ENCODE measurements around the gene ELFN1.

The ELFN1 gene

GRCh38 chr7:1725766-1726630 is 55.9 kb downstream of the ELFN1 start:
- Histone ChIP-seq H3K4me1 (ENCODE audit: control insufficient read depth, insufficient read depth, low read length) (peaks cover 3% of the 10 kb centered on the region), H3K9me3 (ENCODE audit: control insufficient read depth, low read length) (no peaks in the 10 kb centered on the region), H3K4me3 (ENCODE audit: insufficient read depth, low read depth, low read length) (no peak overlapping the region), H3K27me3 (ENCODE audit: control insufficient read depth, insufficient read depth, low read length, poor library complexity, severe bottlenecking) (no peaks in the 10 kb centered on the region), H3K36me3 (ENCODE audit: control insufficient read depth, insufficient read depth, low read length) (no peaks in the 10 kb centered on the region), H3K27ac (ENCODE audit: insufficient read depth, low read depth, low read length, poor library complexity, severe bottlenecking) (no peak overlapping the region)
- WGBS, 2 experiments = 91% methylated on average over 25 of the region's 25 CpGs

GRCh38 chr7:1727079-1727478 is 57.0 kb downstream of the ELFN1 start:
- Histone ChIP-seq H3K27me3 (ENCODE audit: control insufficient read depth, insufficient read depth, low read length, poor library complexity, severe bottlenecking) (no peaks in the 10 kb centered on the region), H3K9me3 (ENCODE audit: control insufficient read depth, low read length) (no peaks in the 10 kb centered on the region), H3K4me3 (ENCODE audit: insufficient read depth, low read depth, low read length) (no peak overlapping the region), H3K27ac (ENCODE audit: insufficient read depth, low read depth, low read length, poor library complexity, severe bottlenecking) (no peak overlapping the region), H3K36me3 (ENCODE audit: control insufficient read depth, insufficient read depth, low read length) (no peaks in the 10 kb centered on the region), H3K4me1 (ENCODE audit: control insufficient read depth, insufficient read depth, low read length) (peaks cover 3% of the 10 kb centered on the region)
- 82 to 95% methylated on average over 1 to 2 of the region's 2 CpGs for WGBS, 2 experiments

- Histone ChIP-seq H3K4me1 (ENCODE audit: control insufficient read depth, insufficient read depth, low read length) (peaks cover 3% of the 10 kb centered on the region), H3K27ac (ENCODE audit: insufficient read depth, low read depth, low read length, poor library complexity, severe bottlenecking) (no peak overlapping the region), H3K9me3 (ENCODE audit: control insufficient read depth, low read length) (no peaks in the 10 kb centered on the region), H3K36me3 (ENCODE audit: control insufficient read depth, insufficient read depth, low read length) (no peaks in the 10 kb centered on the region), H3K4me3 (ENCODE audit: insufficient read depth, low read depth, low read length) (no peak overlapping the region), H3K27me3 (ENCODE audit: control insufficient read depth, insufficient read depth, low read length, poor library complexity, severe bottlenecking) (no peaks in the 10 kb centered on the region)
- WGBS, 2 experiments = 86% methylated on average over 15 of the region's 15 CpGs
Observed at GRCh38 chr7:1727812-1728570, 57.9 kb downstream of the ELFN1 start.

- no peaks in the 10 kb centered on the region for H3K36me3 ChIP-seq (ENCODE audit: control insufficient read depth, insufficient read depth, low read length)
- no peaks in the 10 kb centered on the region for H3K27me3 ChIP-seq (ENCODE audit: control insufficient read depth, insufficient read depth, low read length, poor library complexity, severe bottlenecking)
- no peak overlapping the region for H3K27ac ChIP-seq (ENCODE audit: insufficient read depth, low read depth, low read length, poor library complexity, severe bottlenecking)
- 93 to 95% methylated on average over 8 of the region's 8 CpGs for WGBS, 2 experiments
- no peak overlapping the region for H3K4me3 ChIP-seq (ENCODE audit: insufficient read depth, low read depth, low read length)
- H3K9me3 ChIP-seq (ENCODE audit: control insufficient read depth, low read length) = no peaks in the 10 kb centered on the region
- peaks cover 3% of the 10 kb centered on the region for H3K4me1 ChIP-seq (ENCODE audit: control insufficient read depth, insufficient read depth, low read length)
Observed at GRCh38 chr7:1729183-1729582, 59.1 kb downstream of the ELFN1 start.

- no peaks in the 10 kb centered on the region for H3K27me3 ChIP-seq (ENCODE audit: control insufficient read depth, insufficient read depth, low read length, poor library complexity, severe bottlenecking)
- WGBS, 2 experiments = 92 to 94% methylated on average over 16 of the region's 16 CpGs
- no peak overlapping the region for H3K4me3 ChIP-seq (ENCODE audit: insufficient read depth, low read depth, low read length)
- no peaks in the 10 kb centered on the region for H3K36me3 ChIP-seq (ENCODE audit: control insufficient read depth, insufficient read depth, low read length)
- no peak overlapping the region for H3K27ac ChIP-seq (ENCODE audit: insufficient read depth, low read depth, low read length, poor library complexity, severe bottlenecking)
- no peaks in the 10 kb centered on the region for H3K9me3 ChIP-seq (ENCODE audit: control insufficient read depth, low read length)
- H3K4me1 ChIP-seq (ENCODE audit: control insufficient read depth, insufficient read depth, low read length) = peaks cover 1% of the 10 kb centered on the region
Observed at GRCh38 chr7:1729773-1730172, 59.7 kb downstream of the ELFN1 start.

- 92 to 95% methylated on average over 7 of the region's 7 CpGs for WGBS, 2 experiments
- H3K27ac ChIP-seq (ENCODE audit: insufficient read depth, low read depth, low read length, poor library complexity, severe bottlenecking) = no peak overlapping the region
- H3K36me3 ChIP-seq (ENCODE audit: control insufficient read depth, insufficient read depth, low read length) = no peaks in the 10 kb centered on the region
- no peaks in the 10 kb centered on the region for H3K27me3 ChIP-seq (ENCODE audit: control insufficient read depth, insufficient read depth, low read length, poor library complexity, severe bottlenecking)
- H3K4me3 ChIP-seq (ENCODE audit: insufficient read depth, low read depth, low read length) = no peak overlapping the region
- no peaks in the 10 kb centered on the region for H3K4me1 ChIP-seq (ENCODE audit: control insufficient read depth, insufficient read depth, low read length)
- H3K9me3 ChIP-seq (ENCODE audit: control insufficient read depth, low read length) = no peaks in the 10 kb centered on the region
Observed at GRCh38 chr7:1732072-1732471, 62.0 kb downstream of the ELFN1 start.

GRCh38 chr7:1732645-1733044 is 62.6 kb downstream of the ELFN1 start:
- H3K4me3 ChIP-seq (ENCODE audit: insufficient read depth, low read depth, low read length) = no peak overlapping the region
- no peaks in the 10 kb centered on the region for H3K27me3 ChIP-seq (ENCODE audit: control insufficient read depth, insufficient read depth, low read length, poor library complexity, severe bottlenecking)
- H3K4me1 ChIP-seq (ENCODE audit: control insufficient read depth, insufficient read depth, low read length) = no peaks in the 10 kb centered on the region
- no peak overlapping the region for H3K27ac ChIP-seq (ENCODE audit: insufficient read depth, low read depth, low read length, poor library complexity, severe bottlenecking)
- 76 to 80% methylated on average over 10 of the region's 10 CpGs for WGBS, 2 experiments
- H3K36me3 ChIP-seq (ENCODE audit: control insufficient read depth, insufficient read depth, low read length) = no peaks in the 10 kb centered on the region
- H3K9me3 ChIP-seq (ENCODE audit: control insufficient read depth, low read length) = no peaks in the 10 kb centered on the region

- WGBS, 2 experiments = 82 to 85% methylated on average over 19 of the region's 19 CpGs
Observed at GRCh38 chr7:1733206-1733907, 63.3 kb downstream of the ELFN1 start.

GRCh38 chr7:1733908-1734730 is 64.0 kb downstream of the ELFN1 start:
- H3K36me3 ChIP-seq (ENCODE audit: control insufficient read depth, insufficient read depth, low read length) = no peaks in the 10 kb centered on the region
- H3K9me3 ChIP-seq (ENCODE audit: control insufficient read depth, low read length) = no peaks in the 10 kb centered on the region
- no peak overlapping the region for H3K27ac ChIP-seq (ENCODE audit: insufficient read depth, low read depth, low read length, poor library complexity, severe bottlenecking)
- no peaks in the 10 kb centered on the region for H3K4me1 ChIP-seq (ENCODE audit: control insufficient read depth, insufficient read depth, low read length)
- no peak overlapping the region for H3K4me3 ChIP-seq (ENCODE audit: insufficient read depth, low read depth, low read length)
- 89 to 92% methylated on average over 17 of the region's 17 CpGs for WGBS, 2 experiments
- H3K27me3 ChIP-seq (ENCODE audit: control insufficient read depth, insufficient read depth, low read length, poor library complexity, severe bottlenecking) = no peaks in the 10 kb centered on the region

More at GRCh38 chr7:1733206-1733907, 63.3 kb downstream of the ELFN1 start:
- Histone ChIP-seq H3K27ac (ENCODE audit: insufficient read depth, low read depth, low read length, poor library complexity, severe bottlenecking) (no peak overlapping the region), H3K4me1 (ENCODE audit: control insufficient read depth, insufficient read depth, low read length) (no peaks in the 10 kb centered on the region), H3K9me3 (ENCODE audit: control insufficient read depth, low read length) (no peaks in the 10 kb centered on the region), H3K4me3 (ENCODE audit: insufficient read depth, low read depth, low read length) (no peak overlapping the region), H3K27me3 (ENCODE audit: control insufficient read depth, insufficient read depth, low read length, poor library complexity, severe bottlenecking) (no peaks in the 10 kb centered on the region), H3K36me3 (ENCODE audit: control insufficient read depth, insufficient read depth, low read length) (no peaks in the 10 kb centered on the region)
